ENCODE measurements around the gene PLIN1.

- TF ChIP-seq ZNF121 (tag by site-specific recombination; IDR thresholded peaks at IDR 0.05) (no peak), CTCF (tag by site-specific recombination; IDR thresholded peaks at IDR 0.05) (no peak), ZNF561 (tag by site-specific recombination; IDR thresholded peaks at IDR 0.05; ENCODE audit: borderline replicate concordance) (no peak), REST (tag by site-specific recombination; IDR thresholded peaks at IDR 0.05) (no peak), HOXA7 (CRISPR knock-in tag; IDR thresholded peaks at IDR 0.05; ENCODE audit: borderline replicate concordance) (no peak), ZBTB20 (tag by site-specific recombination; IDR thresholded peaks at IDR 0.05) (no peak), ZFP37 (tag by site-specific recombination; IDR thresholded peaks at IDR 0.05) (no peak), ZBTB49 (tag by site-specific recombination; IDR thresholded peaks at IDR 0.05; ENCODE audit: low read depth) (no peak), ZNF274 (IDR thresholded peaks at IDR 0.05; ENCODE audit: low read length) (no peak), ZNF274 (tag by site-specific recombination; IDR thresholded peaks at IDR 0.05; ENCODE audit: borderline replicate concordance) (no peak), ZNF529 (tag by site-specific recombination; IDR thresholded peaks at IDR 0.05; ENCODE audit: insufficient replicate concordance) (no peak), ZBTB17 (tag by site-specific recombination; IDR thresholded peaks at IDR 0.05) (no peak), ZNF792 (tag by site-specific recombination; IDR thresholded peaks at IDR 0.05) (no peak), ZNF248 (tag by site-specific recombination; IDR thresholded peaks at IDR 0.05) (no peak)
Measured at GRCh38 chr15:89680282-89680873, 1.2 kb upstream of the PLIN1 start.
